Esophagus mucosa (tissue), 1 donor: ENCODE measurements around the gene SYPL1. TPM values are rescaled to one million over a fixed set of nuclear protein-coding genes. Genes with fewer than 3 reads are reported as not detected.

Experiments used
- ATAC-seq: fragments of 200-7000 bp; cut with Tn5 transposase; one replicate; pipeline ENCODE4 v1.9.1; 2020
- total RNA-seq: library from RNA; stranded (reverse); gene quantifications from one replicate; pipeline ENCODE4 v1.2.4, GENCODE V29; 2023
- donor health status: DM: yes; HTN: yes; CAD: no.

SYPL1 gene
- total RNA-seq, 1 donor from 2014 or later = 131 TPM

- no peak for ATAC-seq
Measured at GRCh38 chr7:106121189-106121810, 9.2 kb upstream of the SYPL1 start.

DNA sequence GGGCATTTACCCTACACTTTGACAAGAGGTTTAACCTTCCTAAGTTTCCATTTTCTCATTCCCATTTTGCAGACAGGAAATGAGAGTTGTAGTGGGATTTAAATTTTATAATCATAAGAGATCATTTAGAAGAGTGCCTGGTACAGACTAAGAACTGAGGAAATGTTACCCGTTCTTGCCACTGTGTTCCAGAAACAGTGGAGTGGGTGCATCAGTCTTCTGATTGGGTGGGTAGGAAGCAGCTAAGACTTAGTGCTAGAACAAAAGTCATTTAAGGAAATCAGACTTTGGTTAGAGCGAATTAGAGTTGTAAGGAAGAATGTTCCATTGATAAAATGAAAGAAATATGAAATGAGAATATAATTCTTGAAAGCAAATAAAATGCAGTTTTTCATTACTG lies 8.4 kb upstream of the SYPL1 start:
- no peak for ATAC-seq

DNA sequence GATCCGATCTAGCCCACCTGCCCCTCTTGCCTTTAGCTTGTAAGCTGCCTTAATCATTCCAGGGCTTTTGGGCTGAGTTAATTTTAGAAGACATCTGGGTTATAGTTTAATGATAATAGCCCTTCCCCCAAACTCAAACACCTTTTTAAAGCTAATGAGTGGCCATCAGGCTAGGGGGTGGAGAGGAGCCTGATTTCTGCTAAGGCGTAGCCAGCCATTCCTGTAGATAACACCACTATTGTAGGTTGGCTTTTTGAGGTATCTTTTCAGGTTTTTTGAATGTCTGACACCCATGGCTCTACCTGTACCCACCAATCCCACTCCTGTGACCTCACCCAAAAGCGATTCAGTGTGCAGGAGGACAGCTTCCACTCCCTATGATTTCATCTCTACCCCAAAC lies 7.6 kb upstream of the SYPL1 start:
- no peak for ATAC-seq

- ATAC-seq = no peak
Measured at GRCh38 chr7:106117786-106118544, 5.9 kb upstream of the SYPL1 start.

DNA sequence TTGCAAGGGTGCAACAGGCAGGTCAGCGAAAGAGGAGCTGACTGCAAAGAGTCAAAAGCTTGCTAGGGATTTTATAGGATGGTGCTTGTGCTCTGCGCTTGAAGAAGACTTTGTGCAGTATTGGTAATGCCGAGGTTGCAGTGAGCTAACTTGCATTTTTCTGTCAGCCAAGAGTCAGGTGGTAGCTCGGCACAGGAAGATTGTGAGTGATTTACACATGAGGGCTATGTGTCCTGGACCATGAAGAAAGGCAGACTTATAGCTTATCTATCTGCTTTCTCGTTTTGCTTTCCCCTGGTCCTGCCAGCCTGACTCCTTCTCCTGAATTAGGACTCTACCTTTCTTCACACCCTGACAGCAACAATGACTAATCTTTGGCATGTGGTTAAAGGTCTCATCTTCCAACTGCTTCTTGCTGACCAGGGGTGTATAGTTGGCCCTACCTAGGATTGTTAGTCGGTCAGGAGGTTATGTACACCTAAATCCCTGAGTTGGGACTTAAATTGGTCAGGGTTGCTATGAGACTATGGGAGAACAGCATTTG lies 4.1 kb upstream of the SYPL1 start:
- ATAC-seq = no peak

DNA sequence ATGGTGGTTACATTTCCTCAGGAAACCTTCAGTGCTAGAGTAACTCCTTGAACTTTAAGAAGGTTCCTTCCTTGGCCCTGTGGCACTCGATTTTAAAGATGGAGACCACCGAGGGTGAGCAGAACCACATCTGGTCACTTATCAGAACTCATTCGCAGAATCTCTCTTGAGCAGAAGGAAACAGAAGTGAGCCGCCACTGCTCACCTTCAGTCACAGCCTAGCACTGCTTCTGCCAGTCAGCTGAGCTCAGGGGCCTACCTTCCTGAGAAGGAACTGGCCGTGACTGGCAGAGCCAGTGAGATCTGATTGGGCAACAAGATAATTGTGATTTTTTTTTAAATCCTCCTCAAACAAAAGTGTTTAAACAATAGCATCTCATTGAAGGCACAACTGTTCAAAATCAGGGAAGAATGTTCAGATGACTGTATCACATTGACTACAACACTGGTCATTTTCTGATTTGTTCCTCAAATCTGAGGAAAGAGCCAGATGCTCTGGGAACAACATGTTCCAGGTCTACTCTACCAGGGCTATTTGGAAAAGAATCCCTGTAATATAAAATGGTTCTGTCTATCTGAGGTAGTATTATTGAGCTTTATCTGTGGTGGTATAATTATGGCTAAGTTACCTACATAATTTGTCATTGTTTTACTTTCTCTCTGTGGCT lies 2.7 kb upstream of the SYPL1 start:
- ATAC-seq = no peak

DNA sequence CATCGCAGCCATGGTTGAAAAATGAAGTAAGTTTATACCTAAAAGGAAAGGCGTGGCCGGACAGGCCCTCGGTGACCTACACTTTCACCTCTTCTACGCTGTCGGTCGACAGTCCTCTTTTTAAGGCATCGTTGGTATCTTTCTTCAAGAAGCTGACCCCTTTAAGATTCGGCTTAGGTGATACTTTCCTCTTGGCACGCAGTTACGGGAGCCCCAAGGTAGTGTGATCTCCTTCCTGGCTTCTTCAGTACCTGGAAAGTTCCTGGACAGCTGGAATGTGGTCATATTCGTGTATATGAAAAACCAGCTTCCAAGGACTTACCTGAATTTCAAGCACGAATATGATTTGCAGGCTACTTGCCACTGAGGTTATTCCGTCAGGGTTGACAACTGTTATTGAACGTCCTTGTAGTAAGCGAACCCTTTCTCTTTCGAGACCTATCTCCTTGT lies 885 bp upstream of the SYPL1 start:
- ATAC-seq = no peak

GRCh38 chr7:106111655-106112117 lies 426 bp downstream of the SYPL1 start:
- peak; percentile 84 for ATAC-seq

- no peak for ATAC-seq
Measured at GRCh38 chr7:106110885-106111654, 1.0 kb downstream of the SYPL1 start.

- ATAC-seq = no peak
Measured at GRCh38 chr7:106110238-106110560, 1.9 kb downstream of the SYPL1 start.

DNA sequence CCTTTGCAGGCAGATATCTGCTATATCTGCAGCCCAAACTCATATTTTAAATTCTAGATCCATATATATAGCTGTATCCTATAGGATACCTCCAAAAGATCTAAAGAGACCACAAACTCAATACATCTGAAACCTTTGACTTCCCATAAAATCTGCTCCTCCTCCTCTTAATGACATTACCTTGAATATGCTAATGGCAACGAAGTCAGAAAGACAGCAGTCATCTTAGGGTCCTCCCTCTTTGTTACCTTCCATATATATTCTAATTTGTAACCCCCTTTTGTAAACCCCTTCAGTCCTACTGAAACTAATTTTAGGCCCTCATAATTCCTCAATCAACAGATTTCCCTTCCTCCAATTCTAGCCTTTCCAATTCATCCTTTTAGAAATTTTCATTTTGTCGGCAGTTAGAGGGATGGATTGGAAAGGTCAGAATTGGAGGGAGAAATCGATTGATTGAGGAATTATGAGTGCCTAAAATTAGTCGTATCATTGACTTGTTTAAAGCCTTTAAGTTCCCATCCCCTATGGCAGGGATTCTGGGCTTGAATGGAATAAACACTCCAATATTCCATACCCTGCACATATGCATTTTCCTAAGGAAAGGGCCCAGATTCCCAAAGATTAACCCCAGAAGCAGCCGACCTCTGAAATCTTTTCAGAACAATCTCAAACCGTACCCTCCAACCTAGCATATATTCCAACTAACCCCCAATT lies 2.4 kb downstream of the SYPL1 start:
- no peak for ATAC-seq

- ATAC-seq = no peak
Measured at GRCh38 chr7:106108991-106109390, 3.1 kb downstream of the SYPL1 start.

GRCh38 chr7:106104721-106105260 lies 7.3 kb downstream of the SYPL1 start:
- no peak for ATAC-seq

GRCh38 chr7:106102387-106102966 lies 9.6 kb downstream of the SYPL1 start:
- ATAC-seq = no peak

DNA sequence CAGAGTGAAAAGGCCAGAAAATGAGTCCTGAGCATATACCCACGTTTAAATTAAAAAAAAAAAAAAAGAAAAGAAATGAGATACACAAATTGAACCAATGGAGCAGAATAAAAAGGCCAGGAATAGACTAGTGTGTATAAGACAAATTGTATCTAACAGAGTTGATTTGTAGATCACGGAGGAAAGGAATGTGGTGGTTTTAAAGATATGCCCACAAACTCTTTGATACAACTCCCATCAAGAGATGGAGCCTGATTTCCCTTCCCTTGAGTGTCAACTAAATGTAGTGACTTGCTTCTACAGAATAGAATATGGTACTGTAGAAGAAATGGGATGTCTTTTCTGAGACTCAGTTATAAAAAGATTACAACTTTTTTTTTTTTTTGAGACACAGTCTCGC lies 10.4 kb downstream of the SYPL1 start:
- no peak for ATAC-seq

DNA sequence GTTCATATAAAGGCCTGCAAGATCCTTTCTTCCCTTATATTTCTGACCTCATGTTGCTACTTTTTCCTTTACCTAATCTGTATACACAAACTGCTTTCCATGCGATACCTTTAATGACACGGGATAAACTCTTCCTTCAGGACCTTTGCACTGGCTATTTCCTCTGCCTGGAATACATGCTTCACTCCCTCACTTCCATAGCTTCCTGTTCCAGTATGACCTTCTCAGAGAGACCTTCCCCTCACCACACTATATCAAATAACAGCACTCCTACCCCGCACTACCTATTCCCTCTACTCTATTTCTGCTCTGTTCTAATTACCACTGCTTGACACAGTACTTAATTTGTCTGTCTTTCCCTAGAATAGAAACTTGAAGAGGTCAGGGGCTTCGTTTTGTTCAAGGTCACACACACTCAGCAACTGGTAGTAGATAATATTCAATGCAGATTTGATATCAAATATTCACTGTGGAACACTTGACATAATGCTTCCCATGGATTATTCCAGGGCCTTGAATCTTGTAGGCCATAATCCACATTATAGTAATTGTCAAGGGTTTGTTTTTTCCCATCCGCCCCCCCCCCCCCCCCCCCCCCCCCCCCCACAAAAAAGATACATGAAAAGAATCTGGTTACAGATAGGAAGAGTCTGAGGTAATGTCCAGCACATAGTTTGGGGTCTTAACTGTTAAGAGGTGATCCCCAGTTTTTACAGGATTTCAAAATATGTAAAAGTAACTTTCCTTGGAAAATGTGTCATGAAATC lies 11.1 kb downstream of the SYPL1 start:
- ATAC-seq = no peak

- ATAC-seq = no peak
Measured at GRCh38 chr7:106099539-106099938, 12.6 kb downstream of the SYPL1 start.

- ATAC-seq = no peak
Measured at GRCh38 chr7:106098889-106099288, 13.2 kb downstream of the SYPL1 start.

- no peak for ATAC-seq
Measured at GRCh38 chr7:106095634-106096033, 16.5 kb downstream of the SYPL1 start.

GRCh38 chr7:106094780-106095179 lies 17.3 kb downstream of the SYPL1 start:
- peak; percentile 77 for ATAC-seq

- peak; percentile 50 for ATAC-seq
Measured at GRCh38 chr7:106092204-106092603, 19.9 kb downstream of the SYPL1 start.
